Skin epidermis (tissue), 12 donors: ENCODE results near the gene EN2.
"Not testable (repeated sequence)": the region's sequence is repeated elsewhere in the genome, so short reads cannot be mapped to it uniquely, and the experiment has no call there.

Experiments
- H3K27ac ChIP-seq, 21 experiments: fragments of 200-600 bp; sonication (generic) in 11 of 21; one replicate each; pipeline ENCODE4 v1.5.0; 2020; ENCODE audit warnings: mild to moderate bottlenecking in 3 of 21, inconsistent platforms in 2 of 21, moderate library complexity in 2 of 21
- H3K4me3 ChIP-seq, 7 experiments: fragments of 200-600 bp; sonication (generic) in 2 of 7; one replicate each; pipeline ENCODE4 v1.5.0; 2020; ENCODE audit warnings: inconsistent platforms in 2 of 7, mild to moderate bottlenecking in 2 of 7, moderate library complexity in 1 of 7

The EN2 gene

GRCh38 chr7:155424301-155425010, 33.5 kb upstream of the EN2 start:
- Histone ChIP-seq H3K27ac (no peak overlapping the region), H3K4me3 (no peak overlapping the region)

- no peak overlapping the region for H3K4me3 ChIP-seq
- H3K27ac ChIP-seq, result no peak overlapping the region
These were observed 33.0 kb upstream of the EN2 start for GRCh38 chr7:155425011-155425340.

GRCh38 chr7:155425887-155426286, 32.0 kb upstream of the EN2 start:
- no peak overlapping the region for H3K27ac ChIP-seq

GRCh38 chr7:155426543-155427410, 31.2 kb upstream of the EN2 start:
- Histone ChIP-seq H3K4me3 (no peak overlapping the region), H3K27ac (no peak overlapping the region)

More at GRCh38 chr7:155425887-155426286, 32.0 kb upstream of the EN2 start:
- no peak overlapping the region for H3K4me3 ChIP-seq

GRCh38 chr7:155427411-155428038, 30.4 kb upstream of the EN2 start:
- no peak overlapping the region for H3K4me3 ChIP-seq
- no peak overlapping the region for H3K27ac ChIP-seq

- no peak overlapping the region for H3K27ac ChIP-seq
These were observed 29.6 kb upstream of the EN2 start for GRCh38 chr7:155428171-155428834.

GRCh38 chr7:155429651-155430050, 28.3 kb upstream of the EN2 start:
- H3K27ac ChIP-seq, result no peak overlapping the region
- no peak overlapping the region for H3K4me3 ChIP-seq

More at GRCh38 chr7:155428171-155428834, 29.6 kb upstream of the EN2 start:
- H3K4me3 ChIP-seq, result no peak overlapping the region

- H3K27ac ChIP-seq, result no peak overlapping the region
- no peak overlapping the region for H3K4me3 ChIP-seq
These were observed 27.3 kb upstream of the EN2 start for GRCh38 chr7:155430606-155431005.

GRCh38 chr7:155431231-155431630, 26.7 kb upstream of the EN2 start:
- Histone ChIP-seq H3K4me3 (no peak overlapping the region), H3K27ac (no peak overlapping the region)

GRCh38 chr7:155431711-155432110, 26.2 kb upstream of the EN2 start:
- no peak overlapping the region for H3K4me3 ChIP-seq
- no peak overlapping the region for H3K27ac ChIP-seq

GRCh38 chr7:155435110-155435509, 22.8 kb upstream of the EN2 start:
- Histone ChIP-seq H3K4me3 (no peak overlapping the region), H3K27ac (no peak overlapping the region)

- Histone ChIP-seq H3K27ac (no peak overlapping the region), H3K4me3 (no peak overlapping the region)
These were observed 20.1 kb upstream of the EN2 start for GRCh38 chr7:155437836-155438235.

GRCh38 chr7:155438777-155439176, 19.2 kb upstream of the EN2 start:
- H3K4me3 ChIP-seq, result no peak overlapping the region
- H3K27ac ChIP-seq, result no peak overlapping the region

GRCh38 chr7:155439311-155440017, 18.5 kb upstream of the EN2 start:
- no peak overlapping the region for H3K27ac ChIP-seq

GRCh38 chr7:155440018-155440410, 17.9 kb upstream of the EN2 start:
- no peak overlapping the region for H3K27ac ChIP-seq

More at GRCh38 chr7:155439311-155440017, 18.5 kb upstream of the EN2 start:
- H3K4me3 ChIP-seq, result no peak overlapping the region

GRCh38 chr7:155441856-155442255, 16.1 kb upstream of the EN2 start:
- H3K4me3 ChIP-seq, result no peak overlapping the region
- no peak overlapping the region for H3K27ac ChIP-seq

More at GRCh38 chr7:155440018-155440410, 17.9 kb upstream of the EN2 start:
- no peak overlapping the region for H3K4me3 ChIP-seq

GRCh38 chr7:155444746-155445145, 13.2 kb upstream of the EN2 start:
- H3K27ac ChIP-seq, result no peak overlapping the region
- H3K4me3 ChIP-seq, result no peak overlapping the region

- not testable (repeated sequence) for H3K4me3 ChIP-seq, H3K27ac ChIP-seq
These were observed 12.3 kb upstream of the EN2 start for GRCh38 chr7:155445606-155446005.

- H3K27ac ChIP-seq, result no peak overlapping the region
- no peak overlapping the region for H3K4me3 ChIP-seq
These were observed 10.3 kb upstream of the EN2 start for GRCh38 chr7:155447603-155448002.

GRCh38 chr7:155448632-155449007, 9.3 kb upstream of the EN2 start:
- Histone ChIP-seq H3K4me3 (no peak overlapping the region), H3K27ac (no peak overlapping the region)
